B cell (primary cell): ENCODE data around the gene FAM174C. TPM values are rescaled to one million over a fixed set of nuclear protein-coding genes. Genes with fewer than 3 reads are reported as not detected.

Experiments
- ATAC-seq: fragments of 200-7000 bp; cut with Tn5 transposase; one replicate; pipeline ENCODE4 v1.10.0; 2021; ENCODE audit warnings: low read depth, mild to moderate bottlenecking, moderate number of reproducible peaks, moderate library complexity
- CTCF ChIA-PET: fragments of 350-600 bp; sonication (Branson Sonifier 250); formaldehyde crosslinking; loops from one replicate; lab custom pipeline; 2021; ENCODE audit warnings: antibody characterized with exemption, inconsistent platforms; lab: Charles Lee
- POLR2A ChIA-PET: fragments of 350-600 bp; sonication (Branson Sonifier 250); formaldehyde crosslinking; loops from one replicate; lab custom pipeline; 2021; ENCODE audit warnings: antibody characterized with exemption; lab: Charles Lee
- DNase-seq: peaks from one replicate; pipeline ENCODE4 v3.0.0; 2013
- H2AFZ ChIP-seq: 2 replicates; pipeline ENCODE4 v1.6.1; 2012; ENCODE audit warnings: mild to moderate bottlenecking, low read depth, low read length; ENCODE audit not compliant: insufficient read depth, poor library complexity, severe bottlenecking
- H3K27ac ChIP-seq, 2 donors: 1 replicate in 1 of 2; 2 replicates in 1 of 2; pipeline ENCODE4 v1.5.1; 2012 to 2013; ENCODE audit warnings: low read length in 2 of 2, mild to moderate bottlenecking in 2 of 2, moderate library complexity in 1 of 2
- H3K27me3 ChIP-seq, 4 experiments: fragments of 200-600 bp in 1 of 4; sonication (generic) in 1 of 4; replicated peaks in 1 of 4; 1 replicate in 2 of 4; 2 replicates in 2 of 4; pipeline versions ENCODE4 v1.6.1 to v1.7.0; 2013 to 2016; ENCODE audit warnings: low read length in 3 of 4, mild to moderate bottlenecking in 2 of 4, mixed read lengths in 1 of 4, moderate library complexity in 1 of 4; ENCODE audit not compliant: insufficient read depth in 4 of 4, control insufficient read depth in 3 of 4; ENCODE audit errors: control extremely low read depth in 1 of 4
- H3K36me3 ChIP-seq, 2 experiments: replicated peaks in 1 of 2; 1 replicate in 1 of 2; 2 replicates in 1 of 2; pipeline versions ENCODE4 v1.6.1 to v1.7.1; 2013; ENCODE audit warnings: low read length in 1 of 2; ENCODE audit not compliant: insufficient read depth in 2 of 2, control insufficient read depth in 1 of 2; ENCODE audit errors: control extremely low read depth in 1 of 2, extremely low read depth in 1 of 2
- H3K4me1 ChIP-seq, 2 donors: fragments of 200-600 bp in 1 of 2; sonication (generic) in 1 of 2; 1 replicate in 1 of 2; 2 replicates in 1 of 2; pipeline versions ENCODE4 v1.5.1 to v1.6.1; 2013 to 2017; ENCODE audit warnings: low read length in 2 of 2; ENCODE audit not compliant: control insufficient read depth in 2 of 2, insufficient read depth in 2 of 2
- H3K4me2 ChIP-seq: replicated peaks from 2 replicates; pipeline ENCODE3; 2012; ENCODE audit warnings: mild to moderate bottlenecking, low read depth, low read length; ENCODE audit not compliant: poor library complexity, severe bottlenecking
- H3K4me3 ChIP-seq, 5 experiments: fragments of 200-600 bp in 1 of 5; sonication (generic) in 1 of 5; 1 replicate in 3 of 5; 2 replicates in 2 of 5; pipeline versions ENCODE4 v1.5.1 to v1.7.0; 2011 to 2016; ENCODE audit warnings: low read length in 4 of 5, mild to moderate bottlenecking in 4 of 5, low read depth in 2 of 5, control low read depth in 1 of 5, moderate library complexity in 1 of 5; ENCODE audit not compliant: insufficient read depth in 1 of 5; ENCODE audit errors: control extremely low read depth in 1 of 5, extremely low read depth in 1 of 5
- H3K79me2 ChIP-seq: fragments of 200-600 bp; sonication (generic); one replicate; pipeline ENCODE4 v1.6.0; 2016; ENCODE audit warnings: low read length; ENCODE audit not compliant: control insufficient read depth, insufficient read depth
- H3K9ac ChIP-seq: fragments of 200-600 bp; sonication (generic); 2 replicates; pipeline ENCODE4 v1.6.1; 2017; ENCODE audit warnings: mild to moderate bottlenecking, low read length, moderate library complexity
- H3K9me3 ChIP-seq, 3 donors: one replicate each; pipeline versions ENCODE4 v1.6.1 to v1.7.1; 2013; ENCODE audit warnings: low read length in 2 of 3; ENCODE audit not compliant: control insufficient read depth in 2 of 3, insufficient read depth in 1 of 3; ENCODE audit errors: control extremely low read depth in 1 of 3
- H4K20me1 ChIP-seq: 2 replicates; pipeline ENCODE4 v1.6.0; 2012; ENCODE audit warnings: mild to moderate bottlenecking, low read length; ENCODE audit not compliant: insufficient read depth, control insufficient read depth, poor library complexity, severe bottlenecking
- H3K27ac Mint-ChIP-seq: one replicate; pipeline ENCODE4 v1.8.0; 2021; ENCODE audit warnings: mixed read lengths
- H3K27me3 Mint-ChIP-seq: one replicate; pipeline ENCODE4 v1.8.0; 2021; ENCODE audit warnings: mixed read lengths
- H3K4me1 Mint-ChIP-seq: one replicate; pipeline ENCODE4 v1.8.0; 2021; ENCODE audit warnings: mixed read lengths
- H3K4me3 Mint-ChIP-seq: one replicate; pipeline ENCODE4 v1.8.0; 2021; ENCODE audit warnings: mixed read lengths
- H3K9me3 Mint-ChIP-seq: one replicate; pipeline ENCODE4 v1.8.0; 2022; ENCODE audit warnings: mixed read lengths; ENCODE audit not compliant: insufficient read depth
- EZH2 ChIP-seq: IDR thresholded peaks from 2 replicates; pipeline ENCODE4 v1.6.1; 2012; ENCODE audit warnings: borderline replicate concordance, low read depth, mild to moderate bottlenecking, moderate library complexity, low read length; ENCODE audit not compliant: insufficient read depth, poor library complexity, severe bottlenecking
- WGBS: methylation state at CpG from one replicate; pipeline ENCODE4 v1.1.5; 2013; ENCODE audit warnings: missing lambda C conversion rate; ENCODE audit not compliant: insufficient coverage; 5-methylcytosine and 5-hydroxymethylcytosine counted together
- intact Hi-C: fragments of 100-400 bp; cut with micrococcal nuclease; formaldehyde crosslinking; loops from one replicate; pipeline ENCODE4 v1.10.0; 2022
- polyA plus RNA-seq: library from polyadenylated mRNA; depleted of rRNA; stranded (reverse); fragments of >200 nt; gene quantifications from 2 replicates; pipeline ENCODE4 v1.2.3, GENCODE V29; 2012
- total RNA-seq, 2 donors: library from RNA; stranded (reverse); fragments of 120-200 nt in 1 of 2; gene quantifications; 1 replicate in 1 of 2; 2 replicates in 1 of 2; pipeline versions ENCODE4 v1.2.3 to v1.2.4, GENCODE V29; 2013 to 2022
- TF ChIP-seq, protein P1 (sequence below): fragments of 200-600 bp; IDR thresholded peaks from one replicate; pipeline ENCODE4 v1.8.0; 2022; ENCODE audit warnings: antibody characterized with exemption, mild to moderate bottlenecking

Gene FAM174C
- total and polyA plus RNA-seq, 2 donors (not counting 1 experiment from before 2014, with no cell fraction given) = 41.1 to 70.6 TPM

- H3K27me3 Mint-ChIP-seq = no peaks in the 10 kb centered on the region
- peaks cover 37% of the 10 kb centered on the region for H3K4me1 Mint-ChIP-seq
- H3K4me3 Mint-ChIP-seq = peak overlapping the region; percentile 91
- Histone ChIP-seq H3K9ac (peak overlapping the region; percentile 86), H3K27ac (peak overlapping the region; percentile 74 to 89), H3K9me3 (no peaks in the 10 kb centered on the region), H3K27me3 (no peaks in the 10 kb centered on the region), H3K4me1 (peaks cover 36 to 57% of the 10 kb centered on the region in 2 donors), H3K4me2 (peak overlapping the region; percentile 98), H3K4me3 (peak overlapping the region; percentile 61 to 92 (median 86)), H4K20me1 (peaks cover 58% of the 10 kb centered on the region), H3K79me2 (peaks cover 62% of the 10 kb centered on the region), H2AFZ (no peak overlapping the region), H3K36me3 (peaks cover 0 to 35% of the 10 kb centered on the region in 2 experiments)
- H3K9me3 Mint-ChIP-seq = no peaks in the 10 kb centered on the region
- ChIA-PET POLR2A (interaction anchor here (0.8 to 10.7 kb wide), 3 partner anchors 8 to 36 kb away, joined by 3 to 305 read pairs (median 3); partner anchors contain the start of gene CIRBP), CTCF (interaction anchor here (0.9 to 5.8 kb wide), 2 partner anchors 13 to 18 kb away, joined by 3 to 113 read pairs; partner anchors contain the start of gene CIRBP)
- 2% methylated on average over 24 of the region's 41 CpGs for WGBS
- TF ChIP-seq, protein P1, sequence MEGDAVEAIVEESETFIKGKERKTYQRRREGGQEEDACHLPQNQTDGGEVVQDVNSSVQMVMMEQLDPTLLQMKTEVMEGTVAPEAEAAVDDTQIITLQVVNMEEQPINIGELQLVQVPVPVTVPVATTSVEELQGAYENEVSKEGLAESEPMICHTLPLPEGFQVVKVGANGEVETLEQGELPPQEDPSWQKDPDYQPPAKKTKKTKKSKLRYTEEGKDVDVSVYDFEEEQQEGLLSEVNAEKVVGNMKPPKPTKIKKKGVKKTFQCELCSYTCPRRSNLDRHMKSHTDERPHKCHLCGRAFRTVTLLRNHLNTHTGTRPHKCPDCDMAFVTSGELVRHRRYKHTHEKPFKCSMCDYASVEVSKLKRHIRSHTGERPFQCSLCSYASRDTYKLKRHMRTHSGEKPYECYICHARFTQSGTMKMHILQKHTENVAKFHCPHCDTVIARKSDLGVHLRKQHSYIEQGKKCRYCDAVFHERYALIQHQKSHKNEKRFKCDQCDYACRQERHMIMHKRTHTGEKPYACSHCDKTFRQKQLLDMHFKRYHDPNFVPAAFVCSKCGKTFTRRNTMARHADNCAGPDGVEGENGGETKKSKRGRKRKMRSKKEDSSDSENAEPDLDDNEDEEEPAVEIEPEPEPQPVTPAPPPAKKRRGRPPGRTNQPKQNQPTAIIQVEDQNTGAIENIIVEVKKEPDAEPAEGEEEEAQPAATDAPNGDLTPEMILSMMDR = no peak
- TF ChIP-seq EZH2 = no peak
- DNase-seq (peak; percentile 75), ATAC-seq (no peak)
- intact Hi-C loops = no loop called here
- H3K27ac Mint-ChIP-seq = peak overlapping the region; percentile 92
Observed at GRCh38 chr19:1251330-1252220, 23.8 kb upstream of the FAM174C start.
